ENCODE data around the gene GABRA5.

- peak; percentile 43 to 54 for TF ChIP-seq CTCF (conservative IDR thresholded peaks at IDR 0.05 in 1 of 2, IDR thresholded peaks at IDR 0.05 in 1 of 2; ENCODE audit: extremely low read depth in 1 of 2, insufficient read depth in 1 of 2, low read depth in 1 of 2, low read length in 2 of 2)
- no peak for TF ChIP-seq EZH2 (IDR thresholded peaks at IDR 0.05; ENCODE audit: borderline replicate concordance, low read length)
Observed at GRCh38 chr15:26889298-26889898, 22.5 kb downstream of the GABRA5 start.

All from mammary epithelial cell (primary cell).